SU-DHL-6 (cell line): Measurements from ENCODE around the gene NCOR2.

Experiments
- H2AFZ ChIP-seq: fragments of 200-600 bp; sonication (generic); 2 replicates; pipeline ENCODE4 v1.6.1; 2014; ENCODE audit warnings: low read depth, mild to moderate bottlenecking, moderate library complexity, mixed read lengths, antibody characterized with exemption, low read length; ENCODE audit not compliant: severe bottlenecking
- H3F3A ChIP-seq: fragments of 200-600 bp; shearing (Covaris generic); 2 replicates; pipeline ENCODE4 v1.6.0; 2016; ENCODE audit warnings: antibody characterized with exemption, mild to moderate bottlenecking; ENCODE audit not compliant: insufficient read depth
- H3K27ac ChIP-seq: fragments of 200-600 bp; sonication (generic); 2 replicates; pipeline ENCODE4 v1.5.1; 2016; ENCODE audit warnings: low read depth, mild to moderate bottlenecking, low read length, moderate library complexity, mixed read lengths
- H3K27me3 ChIP-seq: fragments of 200-600 bp; sonication (generic), shearing (Covaris generic); 2 replicates; pipeline ENCODE4 v1.6.0; 2014; ENCODE audit warnings: mild to moderate bottlenecking, low read length
- H3K36me3 ChIP-seq: fragments of 200-600 bp; sonication (generic); 2 replicates; pipeline ENCODE4 v1.6.1; 2014; ENCODE audit warnings: mild to moderate bottlenecking, low read length, mixed read lengths
- H3K4me2 ChIP-seq: fragments of 300-600, 200-600 bp; shearing (Covaris generic), sonication (generic); 2 replicates; pipeline ENCODE4 v1.6.0; 2014; ENCODE audit warnings: low read length, low read depth, mild to moderate bottlenecking; ENCODE audit not compliant: poor library complexity, severe bottlenecking
- H3K4me3 ChIP-seq: fragments of 200-600 bp; sonication (generic); 2 replicates; pipeline ENCODE4 v1.5.1; 2014; ENCODE audit warnings: antibody characterized with exemption, low read length, mild to moderate bottlenecking, mixed read lengths; ENCODE audit not compliant: insufficient read depth, poor library complexity, severe bottlenecking
- H3K79me2 ChIP-seq: fragments of 200-600 bp; sonication (generic); 2 replicates; pipeline ENCODE4 v1.6.1; 2014; ENCODE audit warnings: mild to moderate bottlenecking, low read length, moderate library complexity; ENCODE audit not compliant: insufficient read depth
- H3K9ac ChIP-seq: fragments of 200-600 bp; sonication (generic); 2 replicates; pipeline ENCODE4 v1.7.0; 2014; ENCODE audit warnings: mild to moderate bottlenecking, low read length
- H3K9me2 ChIP-seq: fragments of 200-600 bp; sonication (generic); replicated peaks from 2 replicates; pipeline ENCODE4 v1.6.1; 2014; ENCODE audit warnings: low read length; ENCODE audit not compliant: insufficient read depth
- H3K9me3 ChIP-seq: fragments of 200-600 bp; sonication (generic); 2 replicates; pipeline ENCODE4 v1.6.1; 2014; ENCODE audit warnings: low read length, mixed read lengths; ENCODE audit not compliant: insufficient read depth
- H4K20me1 ChIP-seq: fragments of 200-600 bp; sonication (generic); 2 replicates; pipeline ENCODE4 v1.6.1; 2014; ENCODE audit warnings: low read depth, mild to moderate bottlenecking, antibody characterized with exemption, low read length, moderate library complexity, mixed read lengths
- CTCF ChIP-seq: fragments of 200-600 bp; sonication (generic); IDR thresholded peaks from one replicate; pipeline ENCODE4 v1.5.1; 2017; ENCODE audit warnings: antibody characterized with exemption, mild to moderate bottlenecking, low read length, moderate library complexity; ENCODE audit not compliant: insufficient read depth, poor library complexity, severe bottlenecking
- EZH2phosphoT487 ChIP-seq: fragments of 200-600 bp; sonication (generic), shearing (Covaris generic); conservative IDR thresholded peaks from 2 replicates; pipeline ENCODE4 v1.6.1; 2018; ENCODE audit warnings: mild to moderate bottlenecking, antibody characterized with exemption, low read length, moderate library complexity, mixed read lengths

NCOR2 gene

GRCh38 chr12:124556074-124556466, 11.3 kb downstream of the NCOR2 start:
- no peak overlapping the region for H2AFZ ChIP-seq
- no peaks in the 10 kb centered on the region for H3K9me2 ChIP-seq
- H3K9me3 ChIP-seq, result no peaks in the 10 kb centered on the region
- no peak overlapping the region for H3K9ac ChIP-seq
- no peak for TF ChIP-seq CTCF
- no peak for TF ChIP-seq EZH2phosphoT487
- peaks cover 17% of the 10 kb centered on the region; the same call in 1 of the 2 replicates for H4K20me1 ChIP-seq
- H3K79me2 ChIP-seq, result peaks cover 91% of the 10 kb centered on the region
- H3K4me3 ChIP-seq, result no peak overlapping the region
- no peak overlapping the region for H3K4me2 ChIP-seq
- no peaks in the 10 kb centered on the region for H3K36me3 ChIP-seq
- no peak overlapping the region for H3K27ac ChIP-seq
- no peaks in the 10 kb centered on the region for H3F3A ChIP-seq
- no peaks in the 10 kb centered on the region for H3K27me3 ChIP-seq

DNA sequence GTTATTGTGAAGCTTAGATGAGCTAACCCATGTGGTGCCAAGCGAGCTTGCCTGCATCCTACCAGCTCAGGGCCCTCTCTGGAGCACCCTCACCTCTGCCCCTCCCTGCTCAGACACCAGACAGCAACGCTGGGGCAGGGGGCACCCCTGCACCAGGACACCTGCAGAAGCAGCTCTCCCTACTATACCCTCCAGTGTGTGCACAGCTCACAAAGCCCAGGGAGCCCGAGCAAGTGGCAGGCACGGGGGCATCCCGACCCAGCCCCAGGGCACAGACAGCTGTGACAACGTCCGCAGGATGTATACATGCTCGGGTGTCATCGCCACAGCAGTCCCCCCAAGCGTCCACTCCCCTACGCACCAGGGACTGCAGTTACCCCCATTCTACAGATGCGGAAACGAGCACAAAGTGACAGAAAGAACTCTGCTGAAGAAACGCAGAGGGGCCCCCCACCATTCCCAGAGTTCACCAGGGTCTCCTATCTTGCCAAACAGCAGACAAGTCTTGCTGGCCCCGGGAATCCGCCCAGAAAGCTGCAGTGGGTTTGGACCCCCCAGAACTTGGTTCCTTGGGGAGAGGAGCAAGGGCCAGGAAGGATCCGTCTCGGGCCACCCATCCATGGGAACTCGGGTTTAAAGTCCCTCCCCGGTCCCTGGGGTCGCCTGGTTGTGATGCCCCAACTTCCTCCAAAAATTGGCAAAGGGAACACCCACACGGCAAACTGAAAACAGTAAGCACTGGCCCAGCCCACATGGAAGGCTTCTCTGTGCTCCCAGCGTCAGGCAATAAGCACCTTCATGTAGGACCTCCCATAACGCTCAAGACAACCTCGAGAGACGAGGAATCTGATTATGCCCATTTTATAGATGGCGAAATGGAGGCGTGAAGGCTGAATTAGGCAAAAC, 12.0 kb downstream of the NCOR2 start:
- peaks cover 17% of the 10 kb centered on the region; the same call in 1 of the 2 replicates for H4K20me1 ChIP-seq

GRCh38 chr12:124554429-124555029, 12.9 kb downstream of the NCOR2 start:
- H3K4me3 ChIP-seq, result no peak overlapping the region
- H3K4me2 ChIP-seq, result no peak overlapping the region
- H3K9me3 ChIP-seq, result no peaks in the 10 kb centered on the region
- no peaks in the 10 kb centered on the region for H3K9me2 ChIP-seq
- H3K27ac ChIP-seq, result no peak overlapping the region
- peaks cover 13% of the 10 kb centered on the region; the same call in 1 of the 2 replicates for H4K20me1 ChIP-seq
- H3K79me2 ChIP-seq, result peaks cover 91% of the 10 kb centered on the region
- no peak overlapping the region for H3K9ac ChIP-seq
- H2AFZ ChIP-seq, result no peak overlapping the region
- TF ChIP-seq EZH2phosphoT487, result no peak
- no peak for TF ChIP-seq CTCF
- H3F3A ChIP-seq, result no peaks in the 10 kb centered on the region
- no peaks in the 10 kb centered on the region for H3K36me3 ChIP-seq
- no peaks in the 10 kb centered on the region for H3K27me3 ChIP-seq

More for the DNA sequence above, 12.0 kb downstream of the NCOR2 start:
- Histone ChIP-seq H3K4me2 (no peak overlapping the region), H3K36me3 (no peaks in the 10 kb centered on the region), H3K4me3 (no peak overlapping the region), H3K9ac (no peak overlapping the region), H3K27me3 (no peaks in the 10 kb centered on the region), H2AFZ (no peak overlapping the region), H3K9me3 (no peaks in the 10 kb centered on the region), H3F3A (no peaks in the 10 kb centered on the region), H3K9me2 (no peaks in the 10 kb centered on the region), H3K27ac (no peak overlapping the region), H3K79me2 (peaks cover 91% of the 10 kb centered on the region)
- TF ChIP-seq EZH2phosphoT487, result no peak
- no peak for TF ChIP-seq CTCF
